HepG2 (cell line): ENCODE results near the gene IL1RAPL1. TPM values are rescaled to one million over a fixed set of nuclear protein-coding genes. Genes with fewer than 3 reads are reported as not detected.

ENCODE experiments used
- ATAC-seq: fragments of 200-7000 bp; cut with Tn5 transposase; 3 replicates; pipeline ENCODE4 v1.9.1; 2020; ENCODE audit warnings: mild to moderate bottlenecking, moderate library complexity
- BruUV-seq: library from RNA; stranded (reverse); fragments of 400-500 nt; replicated peaks from 2 replicates; lab custom pipeline; 2021; lab: Mats Ljungman, UMichigan
- CTCF ChIA-PET: fragments of 300-600 bp; formaldehyde crosslinking; extraction: SDS; loops from one replicate; lab custom pipeline; 2021; ENCODE audit warnings: low total read pairs, inconsistent platforms, low intra/inter-chr PET ratio; lab: Yijun Ruan, JAX
- POLR2A ChIA-PET: fragments of 350-600 bp; sonication (Branson Sonifier 250); formaldehyde crosslinking; loops from one replicate; lab custom pipeline; 2020; ENCODE audit warnings: antibody characterized with exemption, inconsistent platforms; lab: Yijun Ruan, JAX
- DNase-seq: peaks from one replicate; pipeline ENCODE4 v3.0.0-alpha.2; 2015; ENCODE audit warnings: low spot score
- FAIRE-seq: peaks from 3 replicates; lab custom pipeline; 2011; peaks lifted over from hg19 to GRCh38; lab: Jason Lieb, UNC
- H2AFZ ChIP-seq: one replicate; pipeline ENCODE4 v1.6.1; 2011; ENCODE audit warnings: low read length, inconsistent platforms
- H3K27ac ChIP-seq: fragments of 300-600 bp; 3 replicates; pipeline ENCODE4 v1.8.0; 2011; ENCODE audit warnings: mixed run types, mild to moderate bottlenecking, mixed read lengths, low read length, inconsistent platforms; ENCODE audit not compliant: insufficient read depth; ENCODE audit errors: extremely low read length
- H3K27me3 ChIP-seq, 2 experiments: fragments of 200-600 bp in 1 of 2; 2 replicates in 1 of 2; 3 replicates in 1 of 2; pipeline versions ENCODE4 v1.6.0 to v1.8.0; 2011; ENCODE audit warnings: low read length in 2 of 2, mild to moderate bottlenecking in 2 of 2, moderate library complexity in 2 of 2, inconsistent platforms in 1 of 2; ENCODE audit not compliant: insufficient read depth in 2 of 2, control insufficient read depth in 1 of 2
- H3K36me3 ChIP-seq, 2 experiments: fragments of 200-600 bp in 1 of 2; replicated peaks in 1 of 2; 2 replicates in 1 of 2; 3 replicates in 1 of 2; pipeline versions ENCODE4 v1.5.1 to v1.8.0; 2011; ENCODE audit warnings: low read length in 2 of 2, inconsistent platforms in 1 of 2; ENCODE audit not compliant: insufficient read depth in 2 of 2, control insufficient read depth in 1 of 2
- H3K4me1 ChIP-seq: 2 replicates; pipeline ENCODE4 v1.5.1; 2012; ENCODE audit warnings: low read length, inconsistent platforms; ENCODE audit not compliant: insufficient read depth
- H3K4me2 ChIP-seq: 2 replicates; pipeline ENCODE4 v1.6.0; 2011; ENCODE audit warnings: low read depth, low read length, inconsistent platforms
- H3K4me3 ChIP-seq, 3 experiments: fragments of 200-600 bp in 1 of 3; sonication (generic), shearing (Covaris generic) in 1 of 3; replicated peaks in 1 of 3; 2 replicates each; pipeline ENCODE4 v1.5.1; 2011 to 2016; ENCODE audit warnings: low read length in 3 of 3, inconsistent platforms in 2 of 3, low read depth in 2 of 3, mild to moderate bottlenecking in 2 of 3, control low read depth in 1 of 3, mixed read lengths in 1 of 3; ENCODE audit not compliant: insufficient read depth in 1 of 3
- H3K79me2 ChIP-seq: one replicate; pipeline ENCODE4 v1.6.1; 2011; ENCODE audit warnings: low read length, inconsistent platforms; ENCODE audit not compliant: insufficient read depth
- H3K9ac ChIP-seq: 2 replicates; pipeline ENCODE4 v1.6.0; 2011; ENCODE audit warnings: mild to moderate bottlenecking, low read depth, low read length, inconsistent platforms; ENCODE audit not compliant: insufficient read depth
- H3K9me3 ChIP-seq: 2 replicates; pipeline ENCODE4 v1.5.1; 2012; ENCODE audit warnings: mild to moderate bottlenecking, low read length
- H4K20me1 ChIP-seq: 2 replicates; pipeline ENCODE4 v1.6.0; 2011; ENCODE audit warnings: inconsistent platforms, mild to moderate bottlenecking, low read length, moderate library complexity; ENCODE audit not compliant: insufficient read depth
- FOXP1 ChIP-seq, 2 experiments: fragments of 450-650 bp in 1 of 2; IDR thresholded peaks; 2 replicates each; pipeline ENCODE4 v1.6.1; 2017 to 2018; ENCODE audit warnings: antibody characterized with exemption in 1 of 2
- KDM2A ChIP-seq: sonication (generic); formaldehyde crosslinking; IDR thresholded peaks from 2 replicates; pipeline ENCODE4 v1.4.0; 2020; ENCODE audit warnings: low read depth, missing genetic modification reagents, borderline replicate concordance
- KDM4B ChIP-seq: sonication (generic); formaldehyde crosslinking; IDR thresholded peaks from 2 replicates; pipeline ENCODE4 v1.4.0; 2020; ENCODE audit warnings: missing genetic modification reagents
- RXRB ChIP-seq: IDR thresholded peaks from 2 replicates; pipeline ENCODE4 v1.6.1; 2016; ENCODE audit warnings: borderline replicate concordance, missing genetic modification reagents, missing compliant biosample characterization
- TRIM22 ChIP-seq: fragments of 450-650 bp; IDR thresholded peaks from 2 replicates; pipeline ENCODE4 v1.6.1; 2017
- ZFP36L2 ChIP-seq: sonication (generic); formaldehyde crosslinking; IDR thresholded peaks from 2 replicates; pipeline ENCODE4 v1.4.0; 2020; ENCODE audit warnings: missing genetic modification reagents
- ZFP37 ChIP-seq: sonication (generic); formaldehyde crosslinking; IDR thresholded peaks from 2 replicates; pipeline ENCODE4 v1.4.0; 2020; ENCODE audit warnings: missing genetic modification reagents, borderline replicate concordance
- ZNF280B ChIP-seq: sonication (generic); formaldehyde crosslinking; IDR thresholded peaks from 2 replicates; pipeline ENCODE4 v1.5.0; 2020; ENCODE audit warnings: missing genetic modification reagents, mild to moderate bottlenecking, borderline replicate concordance
- ZNF367 ChIP-seq: sonication (generic); formaldehyde crosslinking; IDR thresholded peaks from 2 replicates; pipeline ENCODE4 v1.4.0; 2020; ENCODE audit warnings: missing genetic modification reagents, borderline replicate concordance
- ZNF550 ChIP-seq: sonication (generic); formaldehyde crosslinking; IDR thresholded peaks from 2 replicates; pipeline ENCODE4 v1.4.0; 2020; ENCODE audit warnings: mild to moderate bottlenecking, missing genetic modification reagents, borderline replicate concordance
- ZNF615 ChIP-seq: sonication (generic); formaldehyde crosslinking; IDR thresholded peaks from 2 replicates; pipeline ENCODE4 v1.5.0; 2020; ENCODE audit warnings: mild to moderate bottlenecking, missing genetic modification reagents, borderline replicate concordance
- ZNF780A ChIP-seq: sonication (generic); formaldehyde crosslinking; IDR thresholded peaks from 2 replicates; pipeline ENCODE4 v1.8.0; 2022; ENCODE audit warnings: mild to moderate bottlenecking, missing genetic modification reagents, moderate library complexity
- WGBS: methylation state at CpG from one replicate; pipeline ENCODE4 v1.1.6; 2017; ENCODE audit warnings: low lambda C conversion rate; 5-methylcytosine and 5-hydroxymethylcytosine counted together
- in situ Hi-C: cut with HindIII; loops from 2 replicates; pipeline ENCODE4 v1.10.0; 2017; ENCODE audit warnings: low pct_unique_long_range_greater_than_20kb; ENCODE audit not compliant: extremely low pct_ligation_motif_present
- intact Hi-C: fragments of 100-400 bp; cut with micrococcal nuclease; formaldehyde crosslinking; loops from one replicate; pipeline ENCODE4 v1.10.0; 2022; ENCODE audit not compliant: unreplicated experiment
- polyA plus RNA-seq, 8 experiments: library from polyadenylated mRNA; depleted of rRNA in 3 of 8; stranded (reverse) in 7 of 8; unstranded in 1 of 8; fragments of >200 nt; fragmentation: Illumina TruSeq in 4 of 8; extraction: Trizol in 4 of 8; gene quantifications; 2 replicates each; pipeline versions ENCODE4 v1.2.1 to v1.2.3, GENCODE V29; 2011 to 2016; ENCODE audit warnings: low read depth in 4 of 8, missing spikeins in 1 of 8, mixed read lengths in 1 of 8; ENCODE audit not compliant: insufficient read depth in 1 of 8
- total RNA-seq, 5 experiments: library from RNA; depleted of rRNA; stranded (reverse); fragments of >200 nt; fragmentation: Illumina TruSeq; extraction: Trizol; gene quantifications; 2 replicates each; pipeline ENCODE4 v1.2.3, GENCODE V29; 2016; ENCODE audit warnings: low read depth in 1 of 5

The IL1RAPL1 gene
- total and polyA plus RNA-seq, 2 of the 13 experiments (the other 11 are each of a cell fraction or from before 2014, with no cell fraction given): 0.04 TPM; not detected in 1

GRCh38 chrX:29880977-29881376 lies 1293.7 kb downstream of the IL1RAPL1 start:
- Histone ChIP-seq H3K9ac (no peak overlapping the region), H3K27me3 (no peaks in the 10 kb centered on the region), H3K4me1 (no peaks in the 10 kb centered on the region), H3K4me2 (no peak overlapping the region), H3K4me3 (no peak overlapping the region), H3K9me3 (no peaks in the 10 kb centered on the region), H3K27ac (no peak overlapping the region), H3K79me2 (no peaks in the 10 kb centered on the region), H4K20me1 (no peaks in the 10 kb centered on the region), H2AFZ (no peak overlapping the region), H3K36me3 (no peaks in the 10 kb centered on the region)
- intact Hi-C loops: no loop called here
- no peak for TF ChIP-seq ZFP37 (CRISPR knock-in tag)
- TF ChIP-seq KDM4B: no peak
- no peak for TF ChIP-seq KDM2A
- no peak for TF ChIP-seq ZNF780A
- no peak for TF ChIP-seq RXRB
- TF ChIP-seq TRIM22: no peak
- no peak for TF ChIP-seq ZFP36L2 (CRISPR knock-in tag)
- TF ChIP-seq FOXP1 (IDR thresholded peaks at IDR 0.05): no peak
- TF ChIP-seq FOXP1 (CRISPR knock-in tag; IDR thresholded peaks at IDR 0.05): no peak
- no peak for TF ChIP-seq ZNF615 (CRISPR knock-in tag)
- CTCF ChIA-PET: no interaction called here
- DNase-seq: no peak
- POLR2A ChIA-PET: no interaction called here
- in situ Hi-C loops: no loop called here
- no peak for ATAC-seq
- no TSS peak for BruUV-seq
- WGBS: 0% methylated on average over 3 of the region's 3 CpGs
- no peak for FAIRE-seq

GRCh38 chrX:29890004-29890403 lies 1302.8 kb downstream of the IL1RAPL1 start:
- intact Hi-C loops: no loop called here
- ATAC-seq (no peak), DNase-seq (no peak), FAIRE-seq (no peak)
- ChIA-PET POLR2A (no interaction called here), CTCF (no interaction called here)
- Histone ChIP-seq H4K20me1 (no peaks in the 10 kb centered on the region), H2AFZ (no peak overlapping the region), H3K4me1 (no peaks in the 10 kb centered on the region), H3K27ac (no peak overlapping the region), H3K79me2 (no peaks in the 10 kb centered on the region), H3K9ac (no peak overlapping the region), H3K4me2 (no peak overlapping the region), H3K9me3 (no peaks in the 10 kb centered on the region), H3K36me3 (no peaks in the 10 kb centered on the region), H3K27me3 (no peaks in the 10 kb centered on the region), H3K4me3 (no peak overlapping the region)
- BruUV-seq: no TSS peak
- WGBS: 0% methylated on average over 2 of the region's 2 CpGs
- in situ Hi-C loops: no loop called here
- no peak for TF ChIP-seq ZNF280B (CRISPR knock-in tag)
- no peak for TF ChIP-seq ZNF550 (CRISPR knock-in tag)
- no peak for TF ChIP-seq ZNF367 (CRISPR knock-in tag)
